Hepatocyte (in vitro differentiated cells): ENCODE data around the gene OR2H1. TPM values are rescaled to one million over a fixed set of nuclear protein-coding genes. Genes with fewer than 3 reads are reported as not detected.

Experiments used
- DNase-seq: peaks from one replicate; pipeline ENCODE4 v3.0.0-alpha.2; 2016; ENCODE audit warnings: low spot score
- H2AFZ ChIP-seq: fragments of 200-600 bp; sonication (generic); 2 replicates; pipeline ENCODE4 v1.6.0; 2016; ENCODE audit warnings: antibody characterized with exemption, mild to moderate bottlenecking
- H3K27ac ChIP-seq: fragments of 200-600 bp; sonication (generic); 2 replicates; pipeline ENCODE4 v1.5.1; 2016; ENCODE audit warnings: mild to moderate bottlenecking
- H3K27me3 ChIP-seq: fragments of 200-600 bp; sonication (generic); 2 replicates; pipeline ENCODE4 v1.6.1; 2016
- H3K36me3 ChIP-seq: fragments of 200-600 bp; sonication (generic); replicated peaks from 2 replicates; pipeline ENCODE4 v1.5.1; 2016; ENCODE audit warnings: low read depth; ENCODE audit not compliant: insufficient read depth
- H3K4me1 ChIP-seq: fragments of 200-600 bp; sonication (generic); 2 replicates; pipeline ENCODE4 v1.5.1; 2016; ENCODE audit warnings: mild to moderate bottlenecking, moderate library complexity; ENCODE audit not compliant: insufficient read depth
- H3K4me2 ChIP-seq: fragments of 200-600 bp; sonication (generic); 2 replicates; pipeline ENCODE4 v1.6.0; 2016
- H3K4me3 ChIP-seq: fragments of 200-600 bp; sonication (generic); 2 replicates; pipeline ENCODE4 v1.5.1; 2016; ENCODE audit warnings: mild to moderate bottlenecking
- H3K79me2 ChIP-seq: fragments of 200-600 bp; sonication (generic); 2 replicates; pipeline ENCODE4 v1.6.0; 2017; ENCODE audit warnings: mild to moderate bottlenecking
- H3K9me2 ChIP-seq: fragments of 200-600 bp; sonication (generic); replicated peaks from 2 replicates; pipeline ENCODE4 v1.6.0; 2017; ENCODE audit warnings: mild to moderate bottlenecking; ENCODE audit not compliant: insufficient read depth
- H3K9me3 ChIP-seq: fragments of 200-600 bp; sonication (generic); 2 replicates; pipeline ENCODE4 v1.5.1; 2016; ENCODE audit warnings: low read depth, mild to moderate bottlenecking
- H4K20me1 ChIP-seq: fragments of 200-600 bp; sonication (generic); 2 replicates; pipeline ENCODE4 v1.6.0; 2016; ENCODE audit warnings: mild to moderate bottlenecking; ENCODE audit not compliant: insufficient read depth, poor library complexity, severe bottlenecking
- CTCF ChIP-seq: fragments of 200-600 bp; sonication (generic); IDR thresholded peaks from 2 replicates; pipeline ENCODE4 v1.5.1; 2016; ENCODE audit warnings: antibody characterized with exemption, mild to moderate bottlenecking; ENCODE audit not compliant: poor library complexity
- EZH2 ChIP-seq: fragments of 200-600 bp; sonication (generic); IDR thresholded peaks from 2 replicates; pipeline ENCODE4 v1.6.1; 2016; ENCODE audit warnings: antibody characterized with exemption, mild to moderate bottlenecking, borderline replicate concordance
- EZH2phosphoT487 ChIP-seq: fragments of 200-600 bp; sonication (generic); IDR thresholded peaks from one replicate; pipeline ENCODE4 v1.6.1; 2018; ENCODE audit warnings: antibody characterized with exemption, mild to moderate bottlenecking, low read depth, moderate library complexity; ENCODE audit not compliant: unreplicated experiment, severe bottlenecking
- WGBS: methylation state at CpG from one replicate; pipeline ENCODE4 v1.1.6; 2016; ENCODE audit warnings: low lambda C conversion rate; ENCODE audit errors: missing lambda C conversion rate; 5-methylcytosine and 5-hydroxymethylcytosine counted together
- polyA plus RNA-seq: library from polyadenylated mRNA; unstranded; fragments of >200 nt; fragmentation: Nextera tagmentation; extraction: Ambion mirVana; gene quantifications from 2 replicates; pipeline ENCODE4 v1.2.1, GENCODE V29; 2016
- total RNA-seq: library from RNA; depleted of rRNA; stranded (reverse); fragments of >200 nt; gene quantifications from 2 replicates; pipeline ENCODE4 v1.2.3, GENCODE V29; 2014

Gene OR2H1
- total and polyA plus RNA-seq, 2 experiments from 2014 or later, result not detected

GRCh38 chr6:29506446-29507067 lies 49.6 kb downstream of the OR2H1 start:
- 90% methylated on average over 8 of the region's 11 CpGs for WGBS
- Histone ChIP-seq H3K4me3 (no peak overlapping the region), H4K20me1 (no peaks in the 10 kb centered on the region), H3K4me2 (no peak overlapping the region), H3K9me3 (no peaks in the 10 kb centered on the region), H3K9me2 (no peaks in the 10 kb centered on the region), H2AFZ (no peak overlapping the region), H3K27ac (no peak overlapping the region), H3K27me3 (no peaks in the 10 kb centered on the region), H3K79me2 (no peaks in the 10 kb centered on the region), H3K4me1 (no peaks in the 10 kb centered on the region), H3K36me3 (no peaks in the 10 kb centered on the region)
- no peak for DNase-seq
- TF ChIP-seq EZH2phosphoT487, result no peak
- TF ChIP-seq EZH2, result no peak
- no peak for TF ChIP-seq CTCF

GRCh38 chr6:29507319-29507718 lies 50.4 kb downstream of the OR2H1 start:
- 87% methylated on average over 5 of the region's 5 CpGs for WGBS
- TF ChIP-seq CTCF (no peak), EZH2 (no peak), EZH2phosphoT487 (no peak)
- Histone ChIP-seq H3K9me3 (no peaks in the 10 kb centered on the region), H2AFZ (no peak overlapping the region), H4K20me1 (no peaks in the 10 kb centered on the region), H3K9me2 (no peaks in the 10 kb centered on the region), H3K36me3 (no peaks in the 10 kb centered on the region), H3K79me2 (no peaks in the 10 kb centered on the region), H3K27me3 (no peaks in the 10 kb centered on the region), H3K4me3 (no peak overlapping the region), H3K27ac (no peak overlapping the region), H3K4me1 (no peaks in the 10 kb centered on the region), H3K4me2 (no peak overlapping the region)
- DNase-seq, result no peak

- TF ChIP-seq EZH2phosphoT487 (no peak), EZH2 (no peak), CTCF (no peak)
Measured at GRCh38 chr6:29509239-29509638, 52.3 kb downstream of the OR2H1 start.

More at GRCh38 chr6:29509239-29509638, 52.3 kb downstream of the OR2H1 start:
- Histone ChIP-seq H4K20me1 (no peaks in the 10 kb centered on the region), H3K4me3 (no peak overlapping the region), H3K9me2 (no peaks in the 10 kb centered on the region), H2AFZ (no peak overlapping the region), H3K9me3 (no peaks in the 10 kb centered on the region), H3K4me1 (no peaks in the 10 kb centered on the region), H3K27me3 (no peaks in the 10 kb centered on the region), H3K27ac (no peak overlapping the region), H3K36me3 (no peaks in the 10 kb centered on the region), H3K79me2 (no peaks in the 10 kb centered on the region), H3K4me2 (no peak overlapping the region)
- WGBS, result 73% methylated on average over 6 of the region's 6 CpGs
- no peak for DNase-seq
